WI38 (cell line): ENCODE data around the gene SYT13.
"Not testable (repeated sequence)": the region's sequence is repeated elsewhere in the genome, so short reads cannot be mapped to it uniquely, and the experiment has no call there.

Experiments used
- H3K4me3 ChIP-seq: 2 replicates; pipeline ENCODE4 v1.5.1; 2011; ENCODE audit warnings: low read depth, mild to moderate bottlenecking, control low read depth, low read length
- TF ChIP-seq, protein P1 (sequence below): IDR thresholded peaks from 2 replicates; pipeline ENCODE4 v1.5.1; 2012; ENCODE audit warnings: low read depth, mild to moderate bottlenecking, control low read depth, low read length

Gene SYT13

DNA sequence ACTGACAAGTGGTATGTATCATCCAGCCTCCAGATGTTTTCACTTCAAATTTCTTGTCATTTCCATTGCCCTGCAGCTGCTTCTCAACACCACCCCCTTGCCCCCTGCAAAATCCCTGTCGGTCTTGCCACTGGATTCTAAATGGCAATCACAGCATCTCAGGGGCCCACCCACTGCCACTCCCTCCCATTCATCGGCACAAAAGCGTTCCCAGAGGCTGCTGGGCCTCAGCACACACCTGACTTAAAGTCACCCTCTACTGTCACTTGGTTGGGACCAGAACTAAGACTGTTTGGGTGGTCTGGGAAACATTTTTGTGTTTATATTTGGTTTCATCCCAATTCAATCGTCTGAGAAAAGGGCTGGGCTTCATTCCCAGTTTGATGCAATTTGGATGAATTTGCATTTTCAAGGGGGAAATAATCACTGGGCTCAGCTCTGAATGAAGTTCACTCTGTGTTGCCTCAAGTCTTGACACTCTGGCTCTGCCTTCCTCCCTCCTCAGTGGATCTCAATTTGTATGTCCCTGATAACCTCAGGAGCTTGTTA, 27.1 kb downstream of the SYT13 start:
- TF ChIP-seq, protein P1, sequence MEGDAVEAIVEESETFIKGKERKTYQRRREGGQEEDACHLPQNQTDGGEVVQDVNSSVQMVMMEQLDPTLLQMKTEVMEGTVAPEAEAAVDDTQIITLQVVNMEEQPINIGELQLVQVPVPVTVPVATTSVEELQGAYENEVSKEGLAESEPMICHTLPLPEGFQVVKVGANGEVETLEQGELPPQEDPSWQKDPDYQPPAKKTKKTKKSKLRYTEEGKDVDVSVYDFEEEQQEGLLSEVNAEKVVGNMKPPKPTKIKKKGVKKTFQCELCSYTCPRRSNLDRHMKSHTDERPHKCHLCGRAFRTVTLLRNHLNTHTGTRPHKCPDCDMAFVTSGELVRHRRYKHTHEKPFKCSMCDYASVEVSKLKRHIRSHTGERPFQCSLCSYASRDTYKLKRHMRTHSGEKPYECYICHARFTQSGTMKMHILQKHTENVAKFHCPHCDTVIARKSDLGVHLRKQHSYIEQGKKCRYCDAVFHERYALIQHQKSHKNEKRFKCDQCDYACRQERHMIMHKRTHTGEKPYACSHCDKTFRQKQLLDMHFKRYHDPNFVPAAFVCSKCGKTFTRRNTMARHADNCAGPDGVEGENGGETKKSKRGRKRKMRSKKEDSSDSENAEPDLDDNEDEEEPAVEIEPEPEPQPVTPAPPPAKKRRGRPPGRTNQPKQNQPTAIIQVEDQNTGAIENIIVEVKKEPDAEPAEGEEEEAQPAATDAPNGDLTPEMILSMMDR: no peak
- H3K4me3 ChIP-seq: no peak overlapping the region

DNA sequence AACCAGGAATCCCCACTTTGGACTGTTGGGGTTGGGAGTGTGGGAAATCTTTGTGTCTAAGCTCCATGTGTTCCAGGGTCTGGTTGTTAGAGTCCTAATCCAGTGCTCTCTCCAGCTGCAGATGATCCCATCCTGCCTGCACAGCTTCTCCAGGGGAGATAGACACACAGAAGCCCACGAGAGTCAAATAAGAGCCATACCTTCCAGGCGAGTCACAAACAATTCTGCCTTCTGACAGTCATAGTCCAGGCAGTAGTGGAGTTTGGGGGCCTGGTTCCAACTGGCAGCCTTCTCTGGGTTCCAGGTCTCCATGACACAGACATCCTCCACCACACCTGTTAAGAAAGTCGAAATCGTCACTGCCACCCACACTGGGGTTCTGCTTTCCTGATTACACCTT, 32.1 kb downstream of the SYT13 start:
- no peak overlapping the region for H3K4me3 ChIP-seq
- TF ChIP-seq, protein P1: no peak

DNA sequence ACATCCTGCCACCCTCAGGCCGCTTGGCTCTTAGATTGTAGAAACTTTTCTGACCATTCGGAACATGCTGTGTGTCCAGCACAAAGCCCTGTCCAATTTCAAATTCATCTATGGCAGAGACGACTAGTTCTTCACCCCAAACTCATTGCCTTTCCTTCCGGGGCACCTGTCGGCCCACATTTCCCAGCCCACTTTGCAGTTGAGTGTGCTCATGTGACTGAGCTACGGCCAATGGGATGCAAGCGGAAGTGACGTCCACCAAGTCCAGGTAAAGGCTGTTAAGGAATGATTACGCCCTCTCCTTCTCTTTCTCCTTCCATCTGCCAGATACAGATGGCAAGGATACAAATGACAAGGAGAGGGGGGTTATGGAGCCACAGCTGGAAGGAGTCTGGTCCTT, 32.5 kb downstream of the SYT13 start:
- TF ChIP-seq, protein P1: no peak
- no peak overlapping the region for H3K4me3 ChIP-seq

DNA sequence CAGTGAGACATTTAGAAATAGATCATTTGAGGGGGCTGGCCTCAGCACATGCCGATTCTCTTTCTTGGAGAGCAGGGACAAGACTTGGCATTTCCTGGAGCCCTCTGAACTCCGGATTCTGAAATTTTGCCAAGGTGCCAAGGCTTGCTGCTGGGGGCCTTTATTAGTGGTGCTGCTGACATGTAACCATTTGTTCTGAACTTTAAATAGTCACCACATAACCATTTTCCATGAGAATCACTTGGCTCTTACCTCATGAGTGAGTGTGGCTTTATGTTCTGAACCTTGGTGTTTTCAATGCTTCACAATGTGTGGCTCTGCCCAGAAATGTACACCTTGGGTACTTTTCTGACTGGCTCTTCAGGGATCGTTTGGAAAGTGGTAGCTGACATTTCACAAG, 33.3 kb downstream of the SYT13 start:
- TF ChIP-seq, protein P1: no peak
- H3K4me3 ChIP-seq: no peak overlapping the region

DNA sequence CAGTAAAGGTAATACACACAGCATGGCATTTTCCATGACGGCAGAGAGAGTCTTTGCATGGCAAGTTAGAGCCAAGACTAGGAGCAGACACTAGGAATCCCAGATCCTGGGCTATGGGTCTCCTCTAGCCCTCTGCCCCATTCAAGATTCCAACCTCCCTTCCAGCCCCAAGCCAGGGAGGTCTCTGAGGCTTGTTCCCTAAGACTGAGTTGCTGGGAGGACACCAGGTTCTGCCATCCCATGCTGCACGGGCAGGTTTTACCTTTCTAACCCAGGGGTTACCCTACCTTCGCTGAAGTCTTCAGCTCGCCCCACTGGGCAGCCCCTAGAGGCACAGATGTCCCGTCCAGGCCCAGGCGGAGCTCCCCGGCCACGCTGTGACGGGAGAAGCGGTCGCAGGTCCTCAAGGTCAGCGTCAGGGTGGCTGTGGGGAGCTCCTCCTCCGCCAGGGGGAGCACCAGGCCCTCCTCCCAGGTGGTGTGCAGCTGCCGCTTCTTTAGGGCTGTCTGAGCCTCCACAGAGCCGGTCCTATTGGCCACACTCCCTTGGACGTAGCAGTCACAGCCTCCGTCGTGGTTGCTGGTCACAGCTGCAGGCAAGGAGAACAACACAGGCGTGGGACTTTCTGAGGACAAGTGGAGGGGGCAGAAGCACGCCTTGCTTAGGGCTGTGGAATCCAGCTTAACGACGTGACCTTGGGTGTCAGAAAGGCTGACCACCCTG, 33.8 kb downstream of the SYT13 start:
- no peak overlapping the region for H3K4me3 ChIP-seq
- TF ChIP-seq, protein P1: peak; percentile 24; the same call in 1 of the 2 replicates

DNA sequence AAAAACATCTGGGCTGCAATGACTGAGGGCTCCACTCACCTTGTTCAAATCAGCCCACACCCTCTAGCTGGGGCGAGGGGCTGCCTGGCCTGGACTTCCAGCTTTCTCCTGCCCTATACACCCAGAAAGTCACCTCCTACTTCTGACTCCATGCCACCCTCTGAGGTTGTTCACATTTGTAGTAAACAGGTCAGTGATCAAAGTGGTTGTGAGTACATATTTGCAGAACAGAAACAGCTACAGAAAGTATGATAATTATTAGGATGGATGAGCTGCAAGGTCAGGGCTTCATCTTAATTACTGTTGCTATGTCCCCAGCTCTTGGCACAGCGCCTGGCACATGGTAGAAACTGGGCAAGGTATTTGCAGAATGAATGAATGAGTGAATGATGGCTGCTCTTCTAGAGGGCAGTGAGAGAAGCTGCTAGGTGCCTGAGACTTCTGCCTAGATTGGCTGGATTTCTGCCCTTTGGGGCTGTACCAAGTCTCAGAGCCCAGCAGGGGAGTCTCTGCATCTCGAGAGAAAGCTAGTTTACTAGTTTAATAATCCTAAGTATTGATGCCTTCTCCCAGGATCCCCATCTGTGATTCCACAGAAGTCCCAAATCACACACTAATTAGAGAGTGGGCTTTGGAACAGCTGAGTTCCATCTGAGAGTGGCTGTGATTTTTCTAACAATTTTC, 36.0 kb downstream of the SYT13 start:
- TF ChIP-seq, protein P1: no peak
- H3K4me3 ChIP-seq: no peak overlapping the region

DNA sequence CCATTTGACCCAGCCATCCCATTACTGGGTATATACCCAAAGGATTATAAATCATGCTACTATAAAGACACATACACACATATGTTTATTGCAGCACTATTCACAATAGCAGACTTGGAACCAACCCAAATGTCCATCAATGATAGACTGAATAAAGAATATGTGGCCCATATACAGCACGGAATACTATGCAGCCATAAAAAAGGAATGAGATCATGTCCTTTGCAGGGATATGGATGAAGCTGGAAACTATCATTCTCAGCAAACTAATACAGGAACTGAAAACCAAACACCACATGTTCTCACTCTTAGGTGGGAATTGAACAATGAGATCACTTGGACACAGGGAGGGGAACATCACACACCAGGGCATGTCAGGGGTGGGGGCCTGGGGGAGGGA, 36.8 kb downstream of the SYT13 start:
- not testable (repeated sequence) for H3K4me3 ChIP-seq
